GM18502 (cell line): ENCODE measurements around the gene ODAD2.

Experiments used
- ATAC-seq: cut with Tn5 transposase; IDR thresholded peaks from one replicate; pipeline ENCODE4 v1.9.1; 2021; ENCODE audit warnings: mild to moderate bottlenecking; ENCODE audit not compliant: unreplicated experiment, poor library complexity

ODAD2 gene

DNA sequence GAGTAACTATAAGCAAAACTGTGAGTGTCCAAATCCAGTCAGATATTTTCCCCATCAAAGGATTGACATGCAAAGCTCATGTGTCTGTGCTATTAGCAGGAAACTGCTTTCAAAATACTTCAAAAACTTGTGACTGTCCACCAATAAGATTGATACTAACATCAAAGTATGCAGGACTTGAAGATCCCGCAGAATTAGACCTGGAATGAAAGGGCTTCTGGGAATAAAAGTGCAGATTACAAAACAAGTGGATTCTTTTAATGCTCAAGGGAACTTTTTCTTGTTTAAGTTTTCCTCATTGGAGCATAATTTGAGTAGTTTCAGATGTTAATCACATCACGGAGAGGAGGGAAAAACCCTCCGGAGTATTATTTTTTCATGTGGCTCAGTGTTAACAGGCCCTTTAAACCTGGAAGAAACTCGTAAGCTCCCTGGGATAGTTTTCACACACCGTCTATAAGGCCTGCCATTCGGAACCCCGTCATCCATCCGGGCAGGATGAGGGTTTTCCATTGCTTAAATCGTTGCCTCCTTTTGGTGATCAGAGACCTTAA lies 219.3 kb downstream of the ODAD2 start:
- ATAC-seq, result no peak

DNA sequence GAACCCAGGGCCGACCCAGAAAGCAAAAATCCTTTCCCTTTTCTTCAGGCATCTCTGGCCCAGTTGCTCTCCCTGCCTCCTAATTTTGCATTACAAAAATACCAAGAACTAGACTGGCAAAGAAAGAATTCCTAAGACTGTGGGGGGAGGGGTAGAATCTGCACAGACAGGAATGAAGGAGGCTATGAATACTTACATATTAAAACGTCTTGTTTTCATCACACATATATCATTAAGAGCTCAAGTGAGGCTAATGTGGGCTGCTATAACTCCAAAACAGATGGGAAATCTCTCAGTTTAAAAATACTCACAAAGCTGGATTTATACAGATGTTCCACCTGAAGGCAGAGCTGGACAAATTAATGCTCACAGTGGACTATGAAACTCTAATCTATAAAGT lies 224.0 kb downstream of the ODAD2 start:
- no peak for ATAC-seq

DNA sequence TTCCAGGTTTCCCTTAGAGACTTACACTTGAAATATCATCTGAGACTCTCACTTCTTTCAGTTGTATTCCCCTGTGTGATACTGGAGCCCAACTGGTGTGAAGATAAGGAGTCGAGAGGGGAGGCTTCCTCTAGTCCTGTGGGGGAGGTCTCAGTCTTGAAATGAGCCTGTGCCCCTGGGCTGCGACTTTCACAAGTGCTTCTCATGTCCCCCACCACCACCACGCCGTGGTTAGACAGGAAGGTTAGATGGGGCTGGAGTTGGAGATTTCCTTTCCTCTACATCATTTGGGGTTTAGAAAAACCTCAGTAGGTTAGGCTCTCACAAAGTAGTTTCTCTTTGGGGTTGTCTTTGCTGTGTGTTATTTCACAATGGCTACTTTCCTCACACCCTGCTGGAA lies 227.6 kb downstream of the ODAD2 start:
- ATAC-seq, result no peak

DNA sequence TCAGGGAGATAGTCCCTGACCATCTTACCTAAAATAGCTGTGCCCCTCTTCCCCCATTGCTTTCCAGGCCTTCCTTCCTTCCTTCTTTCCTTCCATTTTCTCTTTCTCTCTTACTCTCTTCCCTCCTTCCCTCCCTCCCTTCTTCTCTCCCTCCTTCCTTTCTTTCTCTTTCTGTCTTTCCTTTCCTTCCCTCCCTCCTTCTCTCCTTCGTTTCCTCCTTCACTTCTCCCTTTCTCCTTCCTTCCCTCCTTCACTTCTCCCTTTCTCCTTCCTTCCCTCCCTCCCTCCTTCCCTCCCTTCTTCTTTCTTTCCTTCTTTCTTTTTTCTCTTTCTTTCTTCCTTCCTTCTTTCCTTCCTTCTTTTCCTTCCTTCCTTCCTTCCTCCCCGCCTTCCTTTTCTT lies 228.7 kb downstream of the ODAD2 start:
- no peak for ATAC-seq
